K562 (cell line): ENCODE data around the gene SIRT4. TPM values are rescaled to one million over a fixed set of nuclear protein-coding genes. Genes with fewer than 3 reads are reported as not detected.

Experiments used
- ATAC-seq: fragments of 200-7000 bp; cut with Tn5 transposase; 3 replicates; pipeline ENCODE4 v1.9.1; 2020; ENCODE audit warnings: moderate library complexity
- BruUV-seq: library from RNA; stranded (reverse); fragments of 400-500 nt; replicated peaks from 2 replicates; lab custom pipeline; 2021; lab: Mats Ljungman, UMichigan
- CTCF ChIA-PET: fragments of 300-600 bp; formaldehyde crosslinking; extraction: SDS; loops from one replicate; lab custom pipeline; 2021; ENCODE audit warnings: low intra/inter-chr PET ratio; lab: Yijun Ruan, JAX
- POLR2A ChIA-PET: fragments of 300-600, 350-650 bp; sonication (Branson Sonifier 250); formaldehyde crosslinking; extraction: SDS; loops from one replicate; lab custom pipeline; 2021; ENCODE audit warnings: antibody characterized with exemption, inconsistent platforms; lab: Yijun Ruan, JAX
- DNase-seq, 4 experiments: peaks; one replicate each; pipeline versions ENCODE4 v3.0.0 to v3.0.0-alpha.2; 2011 to 2018; ENCODE audit warnings: low spot score in 3 of 4, mixed read lengths in 3 of 4; ENCODE audit errors: extremely low read depth in 1 of 4
- FAIRE-seq: peaks from 2 replicates; lab custom pipeline; 2011; peaks lifted over from hg19 to GRCh38; lab: Jason Lieb, UNC
- H2AFZ ChIP-seq: 2 replicates; pipeline ENCODE4 v1.6.0; 2011; ENCODE audit warnings: low read depth, low read length, control low read depth, inconsistent platforms
- H3K27ac ChIP-seq: fragments of 200-600 bp; 3 replicates; pipeline ENCODE4 v1.8.0; 2011; ENCODE audit warnings: low read depth, mild to moderate bottlenecking, control low read depth, inconsistent platforms, low read length, moderate library complexity, mixed read lengths; ENCODE audit errors: extremely low read depth
- H3K27me3 ChIP-seq, 2 experiments: fragments of 300-600 bp in 1 of 2; 2 replicates in 1 of 2; 3 replicates in 1 of 2; pipeline versions ENCODE4 v1.6.0 to v1.8.0; 2011; ENCODE audit warnings: inconsistent platforms in 2 of 2, low read length in 2 of 2, mild to moderate bottlenecking in 1 of 2, mixed read lengths in 1 of 2, moderate library complexity in 1 of 2; ENCODE audit not compliant: control insufficient read depth in 2 of 2, insufficient read depth in 2 of 2
- H3K36me3 ChIP-seq: fragments of 300-600 bp; 3 replicates; pipeline ENCODE4 v1.8.0; 2011; ENCODE audit warnings: mild to moderate bottlenecking, low read length, inconsistent platforms; ENCODE audit not compliant: control insufficient read depth, insufficient read depth
- H3K4me1 ChIP-seq, 2 experiments: fragments of 200-600 bp in 1 of 2; replicated peaks in 1 of 2; 2 replicates in 1 of 2; 3 replicates in 1 of 2; pipeline versions ENCODE4 v1.5.1 to v1.8.0; 2011; ENCODE audit warnings: inconsistent platforms in 2 of 2, low read length in 2 of 2, mild to moderate bottlenecking in 1 of 2, mixed read lengths in 1 of 2, moderate library complexity in 1 of 2; ENCODE audit not compliant: control insufficient read depth in 2 of 2, insufficient read depth in 2 of 2
- H3K4me2 ChIP-seq: 2 replicates; pipeline ENCODE4 v1.6.1; 2011; ENCODE audit warnings: low read length, control low read depth, inconsistent platforms, mixed read lengths; ENCODE audit not compliant: insufficient read depth
- H3K4me3 ChIP-seq: fragments of 200-600 bp; sonication (generic), shearing (Covaris generic); 2 replicates; pipeline ENCODE4 v1.5.1; 2016; ENCODE audit warnings: control low read depth, inconsistent platforms
- H3K79me2 ChIP-seq: fragments of 200-600 bp; 3 replicates; pipeline ENCODE4 v1.8.0; 2011; ENCODE audit warnings: low read length, inconsistent platforms; ENCODE audit not compliant: control insufficient read depth, insufficient read depth
- H3K9ac ChIP-seq, 2 experiments: 2 replicates each; pipeline versions ENCODE4 v1.6.0 to v1.6.1; 2011; ENCODE audit warnings: low read depth in 2 of 2, low read length in 2 of 2, control low read depth in 1 of 2, inconsistent platforms in 1 of 2, mild to moderate bottlenecking in 1 of 2, mixed read lengths in 1 of 2; ENCODE audit not compliant: insufficient read depth in 1 of 2
- H3K9me1 ChIP-seq: one replicate; pipeline ENCODE4 v1.6.0; 2011; ENCODE audit warnings: inconsistent platforms, mild to moderate bottlenecking, low read length, moderate library complexity; ENCODE audit not compliant: control insufficient read depth, insufficient read depth
- H3K9me3 ChIP-seq: replicated peaks from 2 replicates; pipeline ENCODE4 v1.5.1; 2011; ENCODE audit warnings: low read depth, low read length, inconsistent platforms; ENCODE audit not compliant: control insufficient read depth, insufficient read depth
- H4K20me1 ChIP-seq: replicated peaks from 2 replicates; pipeline ENCODE4 v1.6.1; 2011; ENCODE audit warnings: low read length, inconsistent platforms, mixed read lengths; ENCODE audit not compliant: control insufficient read depth, insufficient read depth
- CBFA2T3 ChIP-seq: fragments of 450-650 bp; IDR thresholded peaks from 2 replicates; pipeline ENCODE4 v1.6.1; 2017
- CXXC5 ChIP-seq: fragments of 250-450 bp; sonication (Bioruptor Pico); IDR thresholded peaks from 2 replicates; pipeline ENCODE4 v1.8.0; 2022; ENCODE audit warnings: inconsistent platforms, mild to moderate bottlenecking, moderate library complexity
- ELF1 ChIP-seq: fragments of 200-800 bp; sonication (Bioruptor generic); IDR thresholded peaks from 2 replicates; pipeline ENCODE4 v1.6.1; 2016; ENCODE audit warnings: missing genetic modification characterization, missing compliant biosample characterization
- HMBOX1 ChIP-seq: sonication (generic); IDR thresholded peaks from 2 replicates; pipeline ENCODE4 v1.6.1; 2016
- RBFOX2 ChIP-seq: fragments of 200-400 bp; formaldehyde crosslinking; IDR thresholded peaks from 2 replicates; pipeline ENCODE4 v1.6.1; 2017; ENCODE audit warnings: low read depth, mild to moderate bottlenecking, low read length, moderate library complexity
- WGBS: fragments of 100-300 bp; shearing (Covaris generic); methylation state at CpG from one replicate; pipeline ENCODE4 v1.1.6; 2016; ENCODE audit warnings: low coverage, mixed read lengths; ENCODE audit not compliant: insufficient coverage; ENCODE audit errors: missing lambda C conversion rate; 5-methylcytosine and 5-hydroxymethylcytosine counted together
- in situ Hi-C: fragments of 300-500 bp; cut with MboI; formaldehyde crosslinking; loops from 4 replicates; pipeline ENCODE4 v1.15.0; 2018; ENCODE audit warnings: inconsistent platforms, mixed read lengths
- intact Hi-C: fragments of 100-400 bp; cut with micrococcal nuclease; formaldehyde crosslinking; loops from 2 replicates; pipeline ENCODE4 v1.14.2; 2022
- polyA plus RNA-seq, 8 experiments: library from polyadenylated mRNA; depleted of rRNA in 4 of 8; stranded (reverse) in 5 of 8; unstranded in 3 of 8; fragments of >200 nt; fragmentation: Nextera tagmentation in 2 of 8; fragmentation: Illumina TruSeq in 1 of 8; extraction: Ambion mirVana in 2 of 8; extraction: Trizol in 1 of 8; gene quantifications; 2 replicates each; pipeline versions ENCODE4 v1.2.1 to v1.2.3, GENCODE V29; 2011 to 2014; ENCODE audit warnings: inconsistent platforms in 1 of 8, missing spikeins in 1 of 8
- total RNA-seq, 7 experiments: library from RNA; depleted of rRNA in 6 of 7; stranded (reverse); fragments of >200 nt in 6 of 7; fragmentation: Illumina TruSeq in 2 of 7; extraction: Trizol in 2 of 7; gene quantifications; 2 replicates each; pipeline versions ENCODE4 v1.2.1 to v1.2.3, GENCODE V29; 2011 to 2021; ENCODE audit warnings: low replicate concordance in 1 of 7

SIRT4 gene
- total and polyA plus RNA-seq, 9 of the 15 experiments (the other 6 are each of a cell fraction or from before 2014, with no cell fraction given): 0.86 to 5.2 (median 2.4) TPM

DNA sequence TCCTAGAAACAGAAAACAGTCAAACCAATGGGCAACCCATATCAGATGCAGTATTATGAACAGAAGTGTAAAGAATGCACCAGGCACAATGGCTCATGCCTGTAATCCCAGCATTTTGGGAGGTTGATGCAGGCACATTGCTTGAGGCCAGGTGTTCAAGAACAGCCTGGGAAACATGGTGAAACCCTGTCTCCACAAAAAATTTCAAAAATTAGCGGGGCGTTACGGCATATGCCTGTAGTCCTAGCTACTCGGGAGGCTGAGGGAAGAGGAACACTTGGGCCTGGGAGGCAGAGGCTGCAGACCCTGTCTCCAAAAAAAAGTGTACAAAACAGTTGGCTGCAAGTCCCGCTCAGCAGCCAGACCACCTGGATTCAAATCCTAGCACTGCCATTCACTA is 41.5 kb upstream of the SIRT4 start:
- peaks cover 36 to 38% of the 10 kb centered on the region in 2 experiments; a peak in 4 of 5 replicates for H3K4me1 ChIP-seq
- intact Hi-C loops: no loop called here
- WGBS: 87% methylated on average over 5 of the region's 5 CpGs

GRCh38 chr12:120261951-120262851 is 39.9 kb upstream of the SIRT4 start:
- H3K9ac ChIP-seq: peak overlapping the region in 1 of 2 experiments; percentile 15; a peak in 1 of 4 replicates
- POLR2A ChIA-PET: interaction anchor here (0.6 to 10.5 kb wide), 12 partner anchors 8 to 256 kb away, joined by 3 to 110 read pairs (median 6); partner anchors contain the start of genes GCN1, RNU4-1, RNU4-2 and RPLP0
- 61% methylated on average over 10 of the region's 10 CpGs for WGBS
- H3K9me3 ChIP-seq: no peaks in the 10 kb centered on the region
- BruUV-seq: no TSS peak
- H3K27ac ChIP-seq: no peak overlapping the region
- in situ Hi-C loops (loop anchor here (5.0 kb wide), 1 partner anchor 35 kb away; no protein-coding TSS in a partner anchor), intact Hi-C loops (no loop called here)
- FAIRE-seq (peak; percentile 58), DNase-seq (peak in 3 of 4 experiments; percentile 31 to 46 (median 44)), ATAC-seq (no peak)
- peaks cover 42 to 43% of the 10 kb centered on the region in 2 experiments; a peak in 4 of 5 replicates for H3K4me1 ChIP-seq
- H3K79me2 ChIP-seq: peaks cover 59% of the 10 kb centered on the region; the same call in 2 of the 3 replicates
- peaks cover 16% of the 10 kb centered on the region for H4K20me1 ChIP-seq
- no peak overlapping the region for H2AFZ ChIP-seq
- no peaks in the 10 kb centered on the region for H3K27me3 ChIP-seq
- H3K4me3 ChIP-seq: no peak overlapping the region
- no peaks in the 10 kb centered on the region; the same call in 2 of the 3 replicates for H3K36me3 ChIP-seq
- TF ChIP-seq CBFA2T3: peak; percentile 26; the same call in 1 of the 2 replicates
- TF ChIP-seq CXXC5 (CRISPR knock-in tag): no peak
- peak; percentile 92 for TF ChIP-seq HMBOX1
- peak overlapping the region; percentile 7; the same call in 1 of the 2 replicates for H3K4me2 ChIP-seq
- CTCF ChIA-PET: no interaction called here
- no peaks in the 10 kb centered on the region for H3K9me1 ChIP-seq

More for the DNA sequence above, 41.5 kb upstream of the SIRT4 start:
- DNase-seq: no peak
- TF ChIP-seq ELF1 (tag) (no peak), RBFOX2 (0 out of 2 replicates have a peak, but pooled peaks have one; percentile 5)
- no peaks in the 10 kb centered on the region for H3K27me3 ChIP-seq
- FAIRE-seq: no peak
- no peaks in the 10 kb centered on the region for H3K9me1 ChIP-seq
- POLR2A ChIA-PET: interaction anchor here (2.0 to 10.5 kb wide), 4 partner anchors 12 to 62 kb away, joined by 6 to 110 read pairs (median 83); partner anchors contain the start of genes GCN1, RNU4-1, RNU4-2 and RPLP0
- CTCF ChIA-PET: no interaction called here
- no peak overlapping the region for H3K4me3 ChIP-seq
- BruUV-seq: no TSS peak
- peaks cover 14% of the 10 kb centered on the region for H4K20me1 ChIP-seq
- in situ Hi-C loops: loop anchor here (5.0 kb wide), 1 partner anchor 33 kb away; no protein-coding TSS in a partner anchor
- peaks cover 62% of the 10 kb centered on the region; the same call in 2 of the 3 replicates for H3K79me2 ChIP-seq
- no peaks in the 10 kb centered on the region for H3K9me3 ChIP-seq
- peaks cover 2% of the 10 kb centered on the region; the same call in 1 of the 3 replicates for H3K36me3 ChIP-seq
- no peak overlapping the region for H2AFZ ChIP-seq
- no peak overlapping the region for H3K4me2 ChIP-seq
- no peak for ATAC-seq
- H3K9ac ChIP-seq: no peak overlapping the region
- no peak overlapping the region for H3K27ac ChIP-seq
